Activated CD4-positive, alpha-beta T cell treated with anti-CD3 and anti-CD28 coated beads, Interleukin-2, amount 50 U/mL, for 24 hours (primary cell): Measurements from ENCODE around the gene PAMR1.

ENCODE experiments used
- DNase-seq, 2 donors: peaks; one replicate each; pipeline ENCODE4 v3.0.0-alpha.2; 2020; ENCODE audit warnings: low read depth in 1 of 2, low spot score in 1 of 2

PAMR1 gene

DNA sequence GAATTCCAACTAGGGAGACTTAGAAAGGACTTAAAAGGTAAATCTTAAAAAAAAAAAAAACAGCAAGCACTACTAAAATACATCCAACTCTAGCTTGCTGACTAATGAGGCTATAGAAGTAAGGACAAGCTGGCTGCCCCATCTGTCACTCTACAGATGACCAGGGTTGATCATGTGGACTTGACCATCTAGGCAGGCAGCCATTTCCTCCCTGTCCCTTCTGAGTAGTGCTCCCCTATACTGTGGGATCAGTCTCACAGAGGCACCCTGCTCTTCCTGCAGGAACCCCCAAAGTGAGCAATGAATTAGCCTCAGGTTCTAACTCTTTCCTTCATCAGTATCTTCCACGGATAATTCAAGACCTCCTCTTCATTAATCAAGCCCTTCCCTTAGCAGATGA, 118.4 kb downstream of the PAMR1 start:
- DNase-seq, result no peak

DNA sequence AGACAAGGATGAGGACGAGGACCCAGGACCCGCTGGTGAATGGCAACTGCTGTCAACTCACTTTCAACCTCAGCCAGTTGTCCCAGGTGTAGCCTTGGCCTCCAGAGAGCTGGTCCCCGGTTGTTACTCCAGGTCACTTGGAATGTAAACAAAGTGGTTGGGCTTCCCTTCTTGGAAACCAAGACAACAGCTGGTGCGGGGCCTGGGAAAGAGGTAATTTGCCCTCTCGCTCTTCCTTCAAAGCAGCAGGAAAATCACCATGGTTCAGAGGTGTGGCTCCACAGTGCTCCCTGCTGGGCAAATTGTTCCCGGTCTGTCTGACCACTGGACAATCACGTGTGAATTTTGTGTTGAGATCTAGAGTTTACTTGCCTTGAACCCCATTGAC, 121.0 kb downstream of the PAMR1 start:
- DNase-seq, result no peak

DNA sequence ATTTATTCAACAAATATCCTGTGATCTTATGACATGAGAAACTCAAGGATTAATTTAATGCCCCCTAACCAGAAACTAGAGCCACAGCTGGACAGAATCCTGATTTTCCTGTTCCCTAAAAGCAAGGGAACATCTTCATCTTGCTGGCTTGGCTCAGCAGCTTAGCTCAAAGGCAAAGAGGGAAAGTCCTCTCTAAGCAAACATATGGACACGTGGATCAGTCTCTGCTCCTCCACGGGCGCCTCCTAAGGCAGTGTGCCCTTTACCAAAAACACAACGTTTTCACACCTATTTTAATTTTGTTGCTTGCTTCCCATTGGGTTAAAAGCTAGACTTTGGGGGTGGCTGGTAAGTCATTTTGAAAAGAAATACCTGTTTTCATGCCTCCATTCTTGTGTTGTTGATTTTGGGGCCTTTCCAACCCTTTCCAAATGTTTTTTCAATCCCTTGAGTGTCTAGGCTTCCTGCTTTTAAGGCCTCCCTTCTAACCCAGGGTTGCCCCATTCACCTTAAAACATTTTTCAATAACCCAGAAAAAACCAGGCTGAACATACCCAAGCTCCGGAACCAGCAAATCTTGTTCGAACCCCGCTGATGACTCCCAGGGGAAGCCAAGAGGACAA, 121.5 kb downstream of the PAMR1 start:
- DNase-seq, result no peak

DNA sequence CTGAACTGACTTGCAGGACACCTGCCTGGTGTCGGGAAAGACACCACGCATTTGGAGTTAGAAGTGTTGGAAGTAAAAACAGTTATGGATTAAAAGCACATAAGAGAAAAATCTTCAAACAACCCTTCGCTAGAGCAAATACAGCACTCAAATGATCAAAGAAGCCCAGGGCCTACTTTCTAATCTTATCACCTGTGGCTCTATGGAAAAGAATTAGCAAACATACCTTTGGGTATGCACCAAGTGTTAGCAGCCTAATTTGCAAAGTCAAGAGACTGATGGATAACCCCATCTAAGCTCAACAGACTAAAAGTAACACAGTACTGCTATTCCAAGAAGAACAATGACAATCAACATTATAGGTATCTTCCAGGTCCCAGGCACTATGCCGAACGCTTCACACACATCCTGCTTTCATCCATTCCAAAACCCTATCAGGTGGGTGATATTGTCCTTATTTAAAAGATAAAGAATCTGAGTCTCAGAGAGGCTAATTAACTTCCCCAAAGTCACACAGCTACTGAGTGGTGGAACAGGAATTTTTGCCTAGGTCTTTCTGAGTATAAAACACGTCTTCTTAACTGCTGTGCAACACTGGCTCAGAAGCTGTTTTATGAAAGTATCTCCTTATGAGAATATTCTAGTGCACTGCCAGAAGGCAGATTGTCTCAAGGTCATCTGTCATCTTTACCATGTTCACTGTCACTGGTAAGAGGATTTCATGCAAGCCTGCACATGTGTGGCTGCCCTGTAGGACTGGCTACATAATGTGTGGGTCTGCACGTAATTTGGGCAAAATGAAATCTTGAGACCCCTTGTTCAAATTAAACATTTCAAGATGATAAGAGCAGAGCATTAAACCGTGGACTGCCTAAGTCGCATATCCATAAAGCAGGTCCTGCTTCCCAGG, 122.4 kb downstream of the PAMR1 start:
- DNase-seq, result no peak

DNA sequence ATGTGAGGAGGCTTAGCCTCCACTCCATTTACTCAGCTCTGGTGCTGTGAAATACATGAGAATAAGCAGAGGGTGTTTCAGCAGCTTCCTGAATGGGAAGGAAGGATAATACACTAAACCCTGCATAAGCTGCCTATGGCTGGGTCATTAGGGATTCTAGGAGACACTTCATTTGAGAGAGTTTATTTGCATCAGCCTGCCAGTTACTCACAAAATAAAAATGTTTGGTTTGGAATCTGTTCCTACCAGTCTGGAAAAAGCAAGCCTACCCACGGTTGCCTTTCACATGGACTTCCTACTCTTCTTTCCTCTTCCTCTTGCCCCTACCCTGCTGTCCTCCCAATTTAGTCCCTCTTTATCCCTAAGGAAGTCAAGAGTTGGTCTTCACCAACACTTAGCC, 126.5 kb downstream of the PAMR1 start:
- no peak for DNase-seq

DNA sequence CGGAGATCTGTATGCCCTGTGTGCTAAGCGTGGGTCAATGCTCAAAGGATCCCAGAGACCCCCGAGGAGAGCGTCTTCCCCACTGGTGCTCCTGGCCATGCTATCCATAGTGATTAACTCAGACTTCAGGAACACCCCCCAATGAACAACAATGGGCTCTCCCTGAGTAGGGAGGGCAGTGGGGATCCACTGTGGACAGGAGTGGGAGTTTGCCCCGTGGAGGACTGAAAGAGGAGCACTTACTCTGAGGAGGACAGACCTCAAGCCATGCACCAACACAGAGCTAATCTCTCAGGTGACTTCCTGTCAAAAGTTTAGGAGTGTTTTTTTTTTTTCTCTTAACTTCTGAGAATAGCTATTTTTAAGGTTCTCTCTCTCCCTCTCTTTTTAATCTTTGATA, 130.5 kb downstream of the PAMR1 start:
- DNase-seq, result no peak

DNA sequence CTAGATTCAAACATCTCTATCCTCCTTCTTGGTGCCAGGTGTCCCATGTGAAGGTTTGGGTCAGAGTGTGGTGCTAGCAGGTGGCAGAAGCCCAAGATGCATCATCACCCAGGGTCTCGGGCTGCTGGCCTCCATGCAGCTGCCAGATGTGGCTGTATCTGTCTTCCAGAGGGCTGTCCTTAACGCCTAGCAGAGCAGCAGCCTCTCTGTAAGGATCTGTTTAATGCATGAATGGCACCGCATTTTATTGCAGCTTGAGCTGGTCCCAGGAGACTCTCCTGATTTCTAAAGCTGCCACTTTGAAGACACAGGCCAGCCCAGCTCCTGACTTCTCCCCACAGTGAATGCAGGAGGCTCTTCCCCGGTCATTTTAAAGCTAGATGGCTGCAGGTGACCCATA, 132.3 kb downstream of the PAMR1 start:
- no peak for DNase-seq

DNA sequence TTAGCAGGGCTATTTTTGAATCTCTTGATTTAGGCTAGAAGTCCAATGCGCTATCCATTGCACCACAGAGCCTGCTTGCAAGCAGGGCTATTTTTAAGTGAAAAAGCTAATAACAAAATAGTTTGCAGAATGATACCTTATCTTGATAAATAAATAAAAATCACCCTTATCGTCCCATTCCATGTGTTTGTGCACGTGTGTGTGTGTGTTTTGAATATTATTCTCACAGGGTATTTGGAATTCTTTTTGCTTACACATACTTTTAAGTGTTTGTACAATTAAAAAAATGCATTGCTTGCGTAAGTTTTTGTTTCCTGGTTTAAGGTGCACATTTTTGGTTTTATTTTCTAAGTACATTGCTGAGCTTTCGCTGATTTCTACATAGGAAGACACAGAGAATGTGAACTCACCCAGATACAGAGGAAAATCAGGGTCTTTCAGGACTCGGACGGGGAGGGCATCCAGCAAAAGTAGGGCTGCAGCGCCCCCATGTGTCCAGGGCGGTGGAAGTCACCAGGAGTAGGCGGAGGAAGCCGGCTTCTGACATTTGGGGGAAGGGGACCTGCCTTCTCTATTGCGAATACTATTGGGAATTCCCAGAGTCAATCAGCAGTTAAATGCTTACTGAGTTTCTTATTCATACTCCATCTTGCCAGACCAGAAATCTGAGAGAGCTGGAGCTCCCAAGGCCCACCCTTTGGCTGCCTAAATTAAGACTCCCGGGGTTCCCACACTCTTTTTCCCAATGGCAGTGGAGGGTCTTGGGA, 133.3 kb downstream of the PAMR1 start:
- peak; percentile 73 to 84 for DNase-seq

DNA sequence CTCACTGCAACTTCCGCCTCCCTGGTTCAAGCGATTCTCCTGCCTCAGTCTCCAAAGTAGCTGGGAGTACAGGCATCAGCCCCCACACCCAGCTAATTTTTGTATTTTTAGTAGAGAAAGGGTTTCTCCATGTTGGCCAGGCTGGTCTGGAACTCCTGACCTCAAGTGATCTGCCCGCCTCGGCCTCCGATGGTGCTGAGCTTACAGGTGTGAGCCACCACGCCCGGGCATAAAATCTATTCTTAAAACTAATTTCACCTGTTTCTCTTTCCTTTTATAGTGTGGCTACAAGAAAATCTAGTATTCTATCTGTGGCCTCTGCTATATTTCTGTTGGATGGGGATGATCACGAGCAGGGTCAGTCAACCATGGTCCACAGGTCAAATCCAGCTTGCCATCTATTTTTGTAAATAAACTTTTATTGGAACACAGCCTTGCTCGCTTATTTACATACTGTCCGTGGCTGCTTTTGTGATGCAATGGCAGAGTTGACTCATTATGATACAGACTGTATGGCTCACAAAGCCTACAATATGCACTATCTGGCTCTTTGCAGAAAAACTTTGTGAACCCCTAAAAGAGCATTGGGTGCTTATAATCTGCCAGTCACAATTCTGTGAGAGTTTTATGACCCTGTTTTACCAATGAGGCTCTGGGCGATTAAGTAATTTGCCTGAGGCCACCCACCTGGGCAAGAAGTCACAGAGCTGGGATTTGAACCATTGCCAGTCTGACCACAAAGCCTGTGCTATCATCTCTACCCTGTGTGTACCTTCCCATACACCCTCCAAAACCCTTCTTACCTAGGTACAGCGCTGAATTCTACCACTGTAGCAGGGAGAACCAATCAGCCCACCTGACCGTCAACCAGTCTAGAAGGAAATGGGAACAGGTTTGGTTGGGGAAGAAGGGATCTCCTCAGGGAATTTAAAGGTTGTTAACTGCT, 134.4 kb downstream of the PAMR1 start:
- peak in 1 of 2 donors; percentile 57 for DNase-seq

DNA sequence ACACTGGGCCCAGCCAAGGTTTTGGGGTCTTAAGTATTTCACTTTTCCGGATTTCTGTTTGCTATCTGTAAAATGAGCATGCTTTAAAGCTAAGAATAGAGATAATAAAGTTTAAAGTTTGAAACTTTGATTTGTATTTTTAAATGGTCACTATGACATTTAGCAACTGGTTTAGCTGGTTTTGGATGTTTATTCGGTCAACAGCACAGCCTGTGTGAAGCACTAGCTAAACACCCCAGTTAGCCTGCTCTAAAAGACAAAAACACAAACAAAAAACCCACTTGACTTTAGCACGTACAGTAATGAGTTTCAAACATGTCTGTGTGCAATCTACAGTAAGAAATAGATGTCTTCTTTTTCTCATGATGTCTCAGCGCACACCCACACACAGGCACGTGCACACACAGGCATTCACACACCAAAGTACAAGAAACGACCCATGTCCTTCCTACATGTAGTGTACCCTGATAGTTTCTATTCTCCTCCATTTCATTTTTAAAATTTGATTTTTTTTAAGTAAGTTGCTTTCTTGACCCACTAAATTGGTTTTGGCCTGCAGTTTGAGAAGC, 135.4 kb downstream of the PAMR1 start:
- DNase-seq, result no peak

DNA sequence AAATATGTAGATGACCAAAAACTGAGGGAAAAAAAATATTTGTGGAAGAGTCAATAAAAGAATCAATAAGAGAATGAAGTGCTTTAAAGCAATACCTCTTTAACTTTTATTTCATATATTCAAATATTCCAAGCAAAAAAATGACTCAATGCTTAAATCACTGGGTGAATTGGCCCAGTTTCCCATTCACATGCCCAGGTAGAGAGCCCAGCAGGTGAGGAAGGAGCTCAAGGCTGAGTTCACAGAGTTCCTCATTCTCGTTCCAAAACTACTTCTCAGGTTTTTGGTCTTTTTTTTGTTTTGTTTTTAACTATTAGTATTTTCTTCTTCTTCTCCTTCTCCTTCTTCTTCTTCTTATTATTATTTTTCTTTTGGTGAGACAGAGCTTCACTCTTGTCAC, 136.3 kb downstream of the PAMR1 start:
- DNase-seq, result no peak

DNA sequence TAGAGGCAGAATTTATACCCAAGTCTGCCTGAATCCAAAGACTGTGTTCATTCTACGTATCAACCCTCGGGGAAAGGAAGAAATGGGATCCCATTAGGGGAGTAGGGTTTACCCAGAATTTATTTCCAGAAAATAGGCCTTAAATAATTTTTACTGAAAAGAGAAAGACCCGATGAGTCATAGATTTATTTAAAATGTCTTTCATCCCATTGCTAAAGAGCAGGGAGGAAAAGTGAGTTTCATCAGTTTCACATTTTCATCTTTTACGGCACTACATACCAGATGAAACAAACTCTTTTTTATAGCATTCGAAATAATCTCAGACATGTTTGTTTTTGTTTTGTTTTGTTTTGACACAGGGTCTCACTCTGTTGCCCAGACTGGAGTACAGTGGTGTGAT, 137.4 kb downstream of the PAMR1 start:
- DNase-seq, result no peak

DNA sequence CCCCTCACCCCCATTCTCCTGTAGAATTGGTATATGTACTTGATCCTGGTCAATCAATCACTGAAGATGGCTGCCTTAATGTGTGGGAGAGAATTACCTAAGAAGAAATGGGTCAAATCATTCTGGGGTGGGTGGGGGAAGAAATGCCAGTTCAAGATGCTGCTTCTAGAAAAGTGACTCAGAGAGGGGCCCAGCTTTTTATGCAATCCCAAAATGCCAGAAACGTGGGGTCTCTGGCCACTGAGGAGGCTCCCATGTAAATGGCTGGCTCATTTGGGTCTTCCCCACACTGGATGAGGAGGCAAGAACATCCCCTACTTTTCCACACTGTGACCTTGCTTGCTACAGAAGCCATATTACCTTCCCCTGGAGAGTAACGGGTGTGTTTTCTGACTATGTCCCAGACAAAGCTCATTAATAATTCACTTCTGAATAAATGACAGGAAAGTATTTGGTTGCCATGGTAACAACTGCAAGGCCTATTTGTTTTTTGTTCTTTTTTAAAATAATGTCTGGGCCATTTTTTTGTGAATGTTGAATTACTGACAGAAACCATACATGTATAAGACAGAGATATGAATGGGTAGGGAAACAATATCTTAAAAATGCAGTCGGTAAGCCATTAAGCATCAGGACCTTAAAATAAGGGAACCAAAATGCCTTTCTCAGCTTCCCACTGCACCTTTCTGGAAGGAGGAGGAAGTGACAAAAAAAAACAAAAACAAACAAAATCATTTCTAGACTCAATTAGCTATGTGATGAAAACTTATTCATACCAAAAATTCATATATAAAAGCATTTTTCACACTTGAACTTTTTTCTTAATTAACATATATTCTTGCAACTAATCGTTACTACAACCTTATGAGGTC, 138.1 kb downstream of the PAMR1 start:
- no peak for DNase-seq

DNA sequence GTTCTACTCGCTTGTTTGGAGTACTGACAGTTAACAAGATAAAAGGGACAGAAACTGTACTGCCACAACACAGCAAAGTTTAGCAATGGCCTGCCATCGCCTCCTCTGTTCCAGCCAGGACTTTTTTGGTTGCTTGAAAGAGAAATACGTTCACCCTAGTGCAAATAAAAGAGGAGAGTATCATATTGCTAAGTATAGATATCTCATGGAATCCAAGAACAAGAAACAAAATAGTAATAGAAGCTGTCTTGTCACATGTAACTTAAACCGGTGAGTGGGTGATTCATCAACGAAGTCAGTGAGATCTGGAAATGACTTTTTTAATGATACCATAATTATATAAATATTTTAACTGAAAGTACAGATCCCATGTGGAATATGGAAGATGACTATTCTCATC, 141.5 kb downstream of the PAMR1 start:
- DNase-seq, result no peak
